ENCODE data around the gene ADCY10.

GRCh38 chr1:167765496-167765895 is 148.4 kb downstream of the ADCY10 start:
- no peak for TF ChIP-seq CTCF (IDR thresholded peaks at IDR 0.05)
- no peak for TF ChIP-seq POLR2AphosphoS5 (IDR thresholded peaks at IDR 0.05; ENCODE audit: insufficient read depth in 1 of 2, low read depth in 1 of 2)

Data from vagina (tissue), 2 donors.